PC-3 (cell line): ENCODE data around the gene FAM124A. TPM values are rescaled to one million over a fixed set of nuclear protein-coding genes. Genes with fewer than 3 reads are reported as not detected.

ENCODE experiments used
- ATAC-seq: fragments of 200-7000 bp; cut with Tn5 transposase; 2 replicates; pipeline ENCODE4 v1.9.1; 2020; ENCODE audit warnings: mild to moderate bottlenecking, moderate library complexity
- BruUV-seq: library from RNA; stranded (reverse); fragments of 400-500 nt; replicated peaks from 2 replicates; lab custom pipeline; 2021; lab: Mats Ljungman, UMichigan
- CTCF ChIA-PET: fragments of 300-600 bp; sonication (Branson Sonifier 250); formaldehyde crosslinking; loops from one replicate; lab custom pipeline; 2022; ENCODE audit warnings: antibody characterized with exemption; lab: Charles Lee
- POLR2A ChIA-PET: fragments of 300-600 bp; sonication (Branson Sonifier 250); formaldehyde crosslinking; loops from one replicate; lab custom pipeline; 2022; ENCODE audit warnings: antibody characterized with exemption; ENCODE audit not compliant: unreplicated experiment; lab: Charles Lee
- DNase-seq: peaks from one replicate; pipeline ENCODE4 v3.0.0-alpha.2; 2015
- H2AFZ ChIP-seq: fragments of 300-600 bp; sonication (generic); 2 replicates; pipeline ENCODE4 v1.6.0; 2016; ENCODE audit warnings: antibody characterized with exemption, low read length
- H3F3A ChIP-seq: fragments of 300-600 bp; sonication (generic); one replicate; pipeline ENCODE4 v1.6.0; 2017; ENCODE audit warnings: antibody characterized with exemption, low read length, control low read depth, mild to moderate bottlenecking; ENCODE audit not compliant: unreplicated experiment
- H3K27ac ChIP-seq: fragments of 300-600 bp; sonication (generic); 2 replicates; pipeline ENCODE4 v1.5.1; 2016; ENCODE audit warnings: mild to moderate bottlenecking, low read length
- H3K27me3 ChIP-seq: fragments of 300-600 bp; sonication (generic); 2 replicates; pipeline ENCODE4 v1.6.1; 2016; ENCODE audit warnings: low read length, mixed read lengths
- H3K36me3 ChIP-seq: fragments of 300-600 bp; sonication (generic); 2 replicates; pipeline ENCODE4 v1.6.1; 2016; ENCODE audit warnings: low read depth, mixed run types, low read length, mixed read lengths
- H3K4me1 ChIP-seq: fragments of 300-600 bp; sonication (generic); 2 replicates; pipeline ENCODE4 v1.5.1; 2016; ENCODE audit warnings: low read length; ENCODE audit not compliant: insufficient read depth
- H3K4me2 ChIP-seq: fragments of 300-600 bp; sonication (generic); 2 replicates; pipeline ENCODE4 v1.6.0; 2016; ENCODE audit warnings: low read length
- H3K4me3 ChIP-seq: fragments of 300-600 bp; sonication (generic); 2 replicates; pipeline ENCODE4 v1.5.1; 2016; ENCODE audit warnings: mild to moderate bottlenecking, low read length, mixed read lengths
- H3K79me2 ChIP-seq: fragments of 300-600 bp; sonication (generic); 2 replicates; pipeline ENCODE4 v1.6.1; 2017; ENCODE audit warnings: low read length, mixed read lengths
- H3K9ac ChIP-seq: fragments of 300-600 bp; sonication (generic); 2 replicates; pipeline ENCODE4 v1.6.0; 2016; ENCODE audit warnings: mild to moderate bottlenecking, low read length
- H3K9me2 ChIP-seq: fragments of 300-600 bp; sonication (generic); replicated peaks from 2 replicates; pipeline ENCODE4 v1.6.1; 2016; ENCODE audit warnings: mixed run types, low read length, mixed read lengths
- H3K9me3 ChIP-seq: fragments of 300-600 bp; sonication (generic); 2 replicates; pipeline ENCODE4 v1.6.1; 2016; ENCODE audit warnings: low read length, mixed read lengths
- H4K20me1 ChIP-seq: fragments of 300-600 bp; sonication (generic); 2 replicates; pipeline ENCODE4 v1.6.1; 2016; ENCODE audit warnings: low read length, mixed read lengths
- CTCF ChIP-seq: fragments of 300-600 bp; sonication (generic); conservative IDR thresholded peaks from 2 replicates; pipeline ENCODE4 v1.5.1; 2017; ENCODE audit warnings: antibody characterized with exemption, low read depth, mild to moderate bottlenecking, low read length
- EZH2 ChIP-seq: fragments of 300-600 bp; sonication (generic); IDR thresholded peaks from one replicate; pipeline ENCODE4 v1.6.1; 2017; ENCODE audit warnings: antibody characterized with exemption, mild to moderate bottlenecking, low read length; ENCODE audit not compliant: unreplicated experiment
- EZH2phosphoT487 ChIP-seq: fragments of 300-600 bp; sonication (generic); IDR thresholded peaks from 2 replicates; pipeline ENCODE4 v1.6.1; 2018; ENCODE audit warnings: mild to moderate bottlenecking, antibody characterized with exemption, low read length, borderline replicate concordance
- intact Hi-C: fragments of 100-400 bp; cut with micrococcal nuclease; formaldehyde crosslinking; loops from 2 replicates; pipeline ENCODE4 v1.9.0; 2023
- total RNA-seq: library from RNA; depleted of rRNA; stranded (reverse); fragments of >200 nt; gene quantifications from 2 replicates; pipeline ENCODE4 v1.2.3, GENCODE V29; 2014

FAM124A gene
- total RNA-seq, 1 experiment from 2014 or later, result 1.1 TPM

- Histone ChIP-seq H3K9me3 (no peaks in the 10 kb centered on the region), H3K9me2 (no peaks in the 10 kb centered on the region), H3K4me2 (no peak overlapping the region), H3K27me3 (no peaks in the 10 kb centered on the region), H3K36me3 (no peaks in the 10 kb centered on the region), H3F3A (no peaks in the 10 kb centered on the region), H3K27ac (no peak overlapping the region), H2AFZ (no peak overlapping the region), H3K4me1 (no peaks in the 10 kb centered on the region), H4K20me1 (no peaks in the 10 kb centered on the region), H3K4me3 (no peak overlapping the region), H3K9ac (no peak overlapping the region), H3K79me2 (no peaks in the 10 kb centered on the region)
- TF ChIP-seq EZH2phosphoT487, result no peak
- no peak for TF ChIP-seq CTCF
- CTCF ChIA-PET, result no interaction called here
- intact Hi-C loops, result no loop called here
- no TSS peak for BruUV-seq
- ATAC-seq (no peak), DNase-seq (no peak)
- POLR2A ChIA-PET, result no interaction called here
Measured at GRCh38 chr13:51326777-51327176, 104.6 kb downstream of the FAM124A start.

GRCh38 chr13:51327961-51328360 lies 105.8 kb downstream of the FAM124A start:
- H2AFZ ChIP-seq, result no peak overlapping the region
- H3K27me3 ChIP-seq, result no peaks in the 10 kb centered on the region
- ATAC-seq (no peak), DNase-seq (no peak)
- ChIA-PET CTCF (interaction anchor here (0.7 kb wide), 1 partner anchor 77 kb away, joined by 4 read pairs; no protein-coding TSS in a partner anchor), POLR2A (no interaction called here)
- no peak for TF ChIP-seq EZH2
- no peak for TF ChIP-seq EZH2phosphoT487
- no peak for TF ChIP-seq CTCF
- no peaks in the 10 kb centered on the region for H3K36me3 ChIP-seq
- H3K27ac ChIP-seq, result no peak overlapping the region
- no peaks in the 10 kb centered on the region for H3K4me1 ChIP-seq
- no TSS peak for BruUV-seq
- H4K20me1 ChIP-seq, result no peaks in the 10 kb centered on the region
- intact Hi-C loops, result no loop called here
- H3F3A ChIP-seq, result no peaks in the 10 kb centered on the region
- H3K9me2 ChIP-seq, result no peaks in the 10 kb centered on the region
- no peak overlapping the region for H3K4me3 ChIP-seq
- H3K79me2 ChIP-seq, result no peaks in the 10 kb centered on the region
- H3K9me3 ChIP-seq, result no peaks in the 10 kb centered on the region
- H3K4me2 ChIP-seq, result no peak overlapping the region
- no peak overlapping the region for H3K9ac ChIP-seq

- H2AFZ ChIP-seq, result no peak overlapping the region
- no peak overlapping the region for H3K4me2 ChIP-seq
- no peak overlapping the region for H3K27ac ChIP-seq
- ChIA-PET POLR2A (no interaction called here), CTCF (no interaction called here)
- no peaks in the 10 kb centered on the region for H3K79me2 ChIP-seq
- H3K4me3 ChIP-seq, result no peak overlapping the region
- H3K9me2 ChIP-seq, result no peaks in the 10 kb centered on the region
- H3K36me3 ChIP-seq, result no peaks in the 10 kb centered on the region
- BruUV-seq, result no TSS peak
- no peaks in the 10 kb centered on the region for H3K9me3 ChIP-seq
- DNase-seq (no peak), ATAC-seq (no peak)
- intact Hi-C loops, result no loop called here
- H3F3A ChIP-seq, result no peaks in the 10 kb centered on the region
- H4K20me1 ChIP-seq, result no peaks in the 10 kb centered on the region
- no peak for TF ChIP-seq CTCF
- no peak for TF ChIP-seq EZH2
- no peak for TF ChIP-seq EZH2phosphoT487
- H3K9ac ChIP-seq, result no peak overlapping the region
- no peaks in the 10 kb centered on the region for H3K27me3 ChIP-seq
- H3K4me1 ChIP-seq, result no peaks in the 10 kb centered on the region
Measured at GRCh38 chr13:51328488-51328887, 106.3 kb downstream of the FAM124A start.
